B cell (primary cell): Measurements from ENCODE around the gene DAP. TPM values are rescaled to one million over a fixed set of nuclear protein-coding genes. Genes with fewer than 3 reads are reported as not detected.
A peak's percentile ranks its signal among the peaks of the same experiment; 100 is the strongest.

Experiments
- ATAC-seq: fragments of 200-7000 bp; cut with Tn5 transposase; one replicate; pipeline ENCODE4 v1.10.0; 2021; ENCODE audit warnings: low read depth, mild to moderate bottlenecking, moderate number of reproducible peaks, moderate library complexity
- CTCF ChIA-PET: fragments of 350-600 bp; sonication (Branson Sonifier 250); formaldehyde crosslinking; loops from one replicate; lab custom pipeline; 2021; ENCODE audit warnings: antibody characterized with exemption, inconsistent platforms; lab: Charles Lee
- POLR2A ChIA-PET: fragments of 350-600 bp; sonication (Branson Sonifier 250); formaldehyde crosslinking; loops from one replicate; lab custom pipeline; 2021; ENCODE audit warnings: antibody characterized with exemption; lab: Charles Lee
- DNase-seq: peaks from one replicate; pipeline ENCODE4 v3.0.0; 2013
- H2AFZ ChIP-seq: 2 replicates; pipeline ENCODE4 v1.6.1; 2012; ENCODE audit warnings: mild to moderate bottlenecking, low read depth, low read length; ENCODE audit not compliant: insufficient read depth, poor library complexity, severe bottlenecking
- H3K27ac ChIP-seq, 2 donors: 1 replicate in 1 of 2; 2 replicates in 1 of 2; pipeline ENCODE4 v1.5.1; 2012 to 2013; ENCODE audit warnings: low read length in 2 of 2, mild to moderate bottlenecking in 2 of 2, moderate library complexity in 1 of 2
- H3K27me3 ChIP-seq, 4 experiments: fragments of 200-600 bp in 1 of 4; sonication (generic) in 1 of 4; replicated peaks in 1 of 4; 1 replicate in 2 of 4; 2 replicates in 2 of 4; pipeline versions ENCODE4 v1.6.1 to v1.7.0; 2013 to 2016; ENCODE audit warnings: low read length in 3 of 4, mild to moderate bottlenecking in 2 of 4, mixed read lengths in 1 of 4, moderate library complexity in 1 of 4; ENCODE audit not compliant: insufficient read depth in 4 of 4, control insufficient read depth in 3 of 4; ENCODE audit errors: control extremely low read depth in 1 of 4
- H3K36me3 ChIP-seq, 2 experiments: replicated peaks in 1 of 2; 1 replicate in 1 of 2; 2 replicates in 1 of 2; pipeline versions ENCODE4 v1.6.1 to v1.7.1; 2013; ENCODE audit warnings: low read length in 1 of 2; ENCODE audit not compliant: insufficient read depth in 2 of 2, control insufficient read depth in 1 of 2; ENCODE audit errors: control extremely low read depth in 1 of 2, extremely low read depth in 1 of 2
- H3K4me1 ChIP-seq, 2 donors: fragments of 200-600 bp in 1 of 2; sonication (generic) in 1 of 2; 1 replicate in 1 of 2; 2 replicates in 1 of 2; pipeline versions ENCODE4 v1.5.1 to v1.6.1; 2013 to 2017; ENCODE audit warnings: low read length in 2 of 2; ENCODE audit not compliant: control insufficient read depth in 2 of 2, insufficient read depth in 2 of 2
- H3K4me2 ChIP-seq: replicated peaks from 2 replicates; pipeline ENCODE3; 2012; ENCODE audit warnings: mild to moderate bottlenecking, low read depth, low read length; ENCODE audit not compliant: poor library complexity, severe bottlenecking
- H3K4me3 ChIP-seq, 5 experiments: fragments of 200-600 bp in 1 of 5; sonication (generic) in 1 of 5; 1 replicate in 3 of 5; 2 replicates in 2 of 5; pipeline versions ENCODE4 v1.5.1 to v1.7.0; 2011 to 2016; ENCODE audit warnings: low read length in 4 of 5, mild to moderate bottlenecking in 4 of 5, low read depth in 2 of 5, control low read depth in 1 of 5, moderate library complexity in 1 of 5; ENCODE audit not compliant: insufficient read depth in 1 of 5; ENCODE audit errors: control extremely low read depth in 1 of 5, extremely low read depth in 1 of 5
- H3K79me2 ChIP-seq: fragments of 200-600 bp; sonication (generic); one replicate; pipeline ENCODE4 v1.6.0; 2016; ENCODE audit warnings: low read length; ENCODE audit not compliant: control insufficient read depth, insufficient read depth
- H3K9ac ChIP-seq: fragments of 200-600 bp; sonication (generic); 2 replicates; pipeline ENCODE4 v1.6.1; 2017; ENCODE audit warnings: mild to moderate bottlenecking, low read length, moderate library complexity
- H3K9me3 ChIP-seq, 3 donors: one replicate each; pipeline versions ENCODE4 v1.6.1 to v1.7.1; 2013; ENCODE audit warnings: low read length in 2 of 3; ENCODE audit not compliant: control insufficient read depth in 2 of 3, insufficient read depth in 1 of 3; ENCODE audit errors: control extremely low read depth in 1 of 3
- H4K20me1 ChIP-seq: 2 replicates; pipeline ENCODE4 v1.6.0; 2012; ENCODE audit warnings: mild to moderate bottlenecking, low read length; ENCODE audit not compliant: insufficient read depth, control insufficient read depth, poor library complexity, severe bottlenecking
- H3K27ac Mint-ChIP-seq: one replicate; pipeline ENCODE4 v1.8.0; 2021; ENCODE audit warnings: mixed read lengths
- H3K27me3 Mint-ChIP-seq: one replicate; pipeline ENCODE4 v1.8.0; 2021; ENCODE audit warnings: mixed read lengths
- H3K4me1 Mint-ChIP-seq: one replicate; pipeline ENCODE4 v1.8.0; 2021; ENCODE audit warnings: mixed read lengths
- H3K4me3 Mint-ChIP-seq: one replicate; pipeline ENCODE4 v1.8.0; 2021; ENCODE audit warnings: mixed read lengths
- H3K9me3 Mint-ChIP-seq: one replicate; pipeline ENCODE4 v1.8.0; 2022; ENCODE audit warnings: mixed read lengths; ENCODE audit not compliant: insufficient read depth
- EZH2 ChIP-seq: IDR thresholded peaks from 2 replicates; pipeline ENCODE4 v1.6.1; 2012; ENCODE audit warnings: borderline replicate concordance, low read depth, mild to moderate bottlenecking, moderate library complexity, low read length; ENCODE audit not compliant: insufficient read depth, poor library complexity, severe bottlenecking
- WGBS: methylation state at CpG from one replicate; pipeline ENCODE4 v1.1.5; 2013; ENCODE audit warnings: missing lambda C conversion rate; ENCODE audit not compliant: insufficient coverage; 5-methylcytosine and 5-hydroxymethylcytosine counted together
- intact Hi-C: fragments of 100-400 bp; cut with micrococcal nuclease; formaldehyde crosslinking; loops from one replicate; pipeline ENCODE4 v1.10.0; 2022
- polyA plus RNA-seq: library from polyadenylated mRNA; depleted of rRNA; stranded (reverse); fragments of >200 nt; gene quantifications from 2 replicates; pipeline ENCODE4 v1.2.3, GENCODE V29; 2012
- total RNA-seq, 2 donors: library from RNA; stranded (reverse); fragments of 120-200 nt in 1 of 2; gene quantifications; 1 replicate in 1 of 2; 2 replicates in 1 of 2; pipeline versions ENCODE4 v1.2.3 to v1.2.4, GENCODE V29; 2013 to 2022
- TF ChIP-seq, protein P1 (sequence below): fragments of 200-600 bp; IDR thresholded peaks from one replicate; pipeline ENCODE4 v1.8.0; 2022; ENCODE audit warnings: antibody characterized with exemption, mild to moderate bottlenecking

Gene DAP
- total and polyA plus RNA-seq, 2 donors (not counting 1 experiment from before 2014, with no cell fraction given): 42.6 to 49.8 TPM

DNA sequence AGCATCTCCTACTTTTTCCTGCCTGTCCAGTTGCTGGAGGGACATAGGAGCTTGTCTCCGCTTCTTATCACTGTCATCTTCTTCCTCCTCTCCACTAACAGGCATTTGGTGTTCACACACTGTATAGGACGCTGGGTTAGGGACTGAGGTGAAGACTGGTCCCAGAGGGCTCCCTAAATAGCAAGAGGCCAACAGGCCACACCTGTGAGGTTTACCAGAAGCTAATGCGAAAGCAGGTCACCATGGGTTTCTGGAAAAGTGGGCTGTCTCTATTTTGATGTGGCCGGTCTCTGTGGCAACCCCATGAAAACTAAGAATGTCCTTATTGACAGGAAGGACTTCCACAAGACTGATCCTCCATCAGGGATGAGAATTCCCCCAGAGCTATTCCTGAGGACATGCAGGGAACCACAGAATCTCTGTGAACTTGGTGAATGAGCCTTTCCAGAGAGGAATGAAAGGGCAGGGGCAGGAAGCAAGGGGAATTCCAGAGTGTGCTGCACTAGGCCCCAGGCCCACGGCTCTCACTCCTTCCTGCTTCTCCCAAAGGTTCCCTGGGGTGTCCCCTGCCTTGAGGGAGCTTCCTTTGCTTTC lies 61.7 kb downstream of the DAP start:
- peak overlapping the region; percentile 91 for H3K27ac Mint-ChIP-seq
- H3K9ac ChIP-seq: no peak overlapping the region
- no peak for TF ChIP-seq EZH2
- TF ChIP-seq, protein P1, sequence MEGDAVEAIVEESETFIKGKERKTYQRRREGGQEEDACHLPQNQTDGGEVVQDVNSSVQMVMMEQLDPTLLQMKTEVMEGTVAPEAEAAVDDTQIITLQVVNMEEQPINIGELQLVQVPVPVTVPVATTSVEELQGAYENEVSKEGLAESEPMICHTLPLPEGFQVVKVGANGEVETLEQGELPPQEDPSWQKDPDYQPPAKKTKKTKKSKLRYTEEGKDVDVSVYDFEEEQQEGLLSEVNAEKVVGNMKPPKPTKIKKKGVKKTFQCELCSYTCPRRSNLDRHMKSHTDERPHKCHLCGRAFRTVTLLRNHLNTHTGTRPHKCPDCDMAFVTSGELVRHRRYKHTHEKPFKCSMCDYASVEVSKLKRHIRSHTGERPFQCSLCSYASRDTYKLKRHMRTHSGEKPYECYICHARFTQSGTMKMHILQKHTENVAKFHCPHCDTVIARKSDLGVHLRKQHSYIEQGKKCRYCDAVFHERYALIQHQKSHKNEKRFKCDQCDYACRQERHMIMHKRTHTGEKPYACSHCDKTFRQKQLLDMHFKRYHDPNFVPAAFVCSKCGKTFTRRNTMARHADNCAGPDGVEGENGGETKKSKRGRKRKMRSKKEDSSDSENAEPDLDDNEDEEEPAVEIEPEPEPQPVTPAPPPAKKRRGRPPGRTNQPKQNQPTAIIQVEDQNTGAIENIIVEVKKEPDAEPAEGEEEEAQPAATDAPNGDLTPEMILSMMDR: no peak

More for the DNA sequence above, 61.7 kb downstream of the DAP start:
- H3K27me3 ChIP-seq: no peaks in the 10 kb centered on the region
- CTCF ChIA-PET: interaction anchor here (0.9 to 1.2 kb wide), 2 partner anchors 36 to 63 kb away, joined by 3 read pairs; no protein-coding TSS in a partner anchor
- no peaks in the 10 kb centered on the region for H3K9me3 ChIP-seq
- no peak overlapping the region for H3K4me3 ChIP-seq
- no peak overlapping the region for H3K4me2 ChIP-seq
- POLR2A ChIA-PET: no interaction called here
- H3K27me3 Mint-ChIP-seq: no peaks in the 10 kb centered on the region
- DNase-seq: peak; percentile 35
- H3K4me3 Mint-ChIP-seq: peak overlapping the region; percentile 62
- no peaks in the 10 kb centered on the region for H3K9me3 Mint-ChIP-seq
- H4K20me1 ChIP-seq: peaks cover 5% of the 10 kb centered on the region
- H3K36me3 ChIP-seq: peaks cover 1 to 5% of the 10 kb centered on the region in 2 experiments
- H3K4me1 ChIP-seq: peaks cover 14 to 38% of the 10 kb centered on the region in 2 donors
- no peak overlapping the region for H2AFZ ChIP-seq
- 76% methylated on average over 3 of the region's 5 CpGs for WGBS
- no peak for ATAC-seq
- peaks cover 15% of the 10 kb centered on the region for H3K79me2 ChIP-seq
- intact Hi-C loops: loop anchor here (5.0 to 10.0 kb wide), 3 partner anchors 155 to 1323 kb away; no protein-coding TSS in a partner anchor
- peaks cover 43% of the 10 kb centered on the region for H3K4me1 Mint-ChIP-seq
- H3K27ac ChIP-seq: peak overlapping the region; percentile 16 to 46
